K562 (cell line): ENCODE measurements around the gene ZNF48. TPM values are rescaled to one million over a fixed set of nuclear protein-coding genes. Genes with fewer than 3 reads are reported as not detected.

Experiments used
- ARID3A ChIP-seq: IDR thresholded peaks from 2 replicates; pipeline ENCODE4 v1.6.1; 2012; ENCODE audit warnings: low read depth, low read length, improper control_type of control experiment, borderline replicate concordance
- E2F4 ChIP-seq: sonication (generic); formaldehyde crosslinking; IDR thresholded peaks from 2 replicates; pipeline ENCODE4 v1.8.0; 2022; ENCODE audit warnings: mild to moderate bottlenecking, low read depth, missing genetic modification reagents
- EP400 ChIP-seq: fragments of 450-650 bp; IDR thresholded peaks from 2 replicates; pipeline ENCODE4 v1.6.1; 2017; ENCODE audit warnings: antibody characterized with exemption, mild to moderate bottlenecking, moderate library complexity
- FUS ChIP-seq: fragments of 200-400 bp; formaldehyde crosslinking; optimal IDR thresholded peaks from 2 replicates; pipeline ENCODE3; 2017; ENCODE audit warnings: low read depth, low read length
- HDAC3 ChIP-seq: fragments of 450-650 bp; IDR thresholded peaks from 2 replicates; pipeline ENCODE4 v1.6.1; 2018; ENCODE audit warnings: borderline replicate concordance, mild to moderate bottlenecking, moderate library complexity; ENCODE audit not compliant: partially characterized antibody
- HEY1 ChIP-seq: fragments of 250-450 bp; sonication (Bioruptor Pico); IDR thresholded peaks from 2 replicates; pipeline ENCODE4 v1.5.0; 2020; ENCODE audit warnings: mild to moderate bottlenecking, moderate library complexity, borderline replicate concordance
- HMGN3 ChIP-seq: IDR thresholded peaks from 2 replicates; pipeline ENCODE4 v1.6.1; 2011; ENCODE audit warnings: borderline replicate concordance, low read depth, mild to moderate bottlenecking, mixed read lengths, low read length; ENCODE audit not compliant: insufficient read length; ENCODE audit errors: extremely low read depth
- KDM4B ChIP-seq, 2 experiments: fragments of 450-650 bp in 1 of 2; sonication (generic) in 1 of 2; IDR thresholded peaks; 2 replicates each; pipeline ENCODE4 v1.6.1; 2016 to 2017; ENCODE audit warnings: borderline replicate concordance in 2 of 2, antibody characterized with exemption in 1 of 2, low read depth in 1 of 2, mild to moderate bottlenecking in 1 of 2
- MEF2D ChIP-seq: conservative IDR thresholded peaks from 2 replicates; pipeline ENCODE4 v1.6.1; 2016; ENCODE audit warnings: low read depth, missing genetic modification characterization, missing compliant biosample characterization
- MLX ChIP-seq, 2 experiments: fragments of 450-650 bp in 1 of 2; sonication (generic) in 1 of 2; formaldehyde crosslinking; conservative IDR thresholded peaks; 2 replicates each; pipeline versions ENCODE4 v1.4.0 to v1.8.1; 2020 to 2022; ENCODE audit warnings: mild to moderate bottlenecking in 1 of 2, missing genetic modification reagents in 1 of 2
- MXI1 ChIP-seq: IDR thresholded peaks from 2 replicates; pipeline ENCODE4 v1.6.1; 2011; ENCODE audit warnings: low read depth, mild to moderate bottlenecking, improper control_type of control experiment, low read length
- OTX1 ChIP-seq: fragments of 450-650 bp; formaldehyde crosslinking; IDR thresholded peaks from 2 replicates; pipeline ENCODE4 v1.4.0; 2022; ENCODE audit warnings: mild to moderate bottlenecking
- TGIF2 ChIP-seq: sonication (generic); formaldehyde crosslinking; IDR thresholded peaks from 2 replicates; pipeline ENCODE4 v1.8.1; 2022; ENCODE audit warnings: mild to moderate bottlenecking, missing genetic modification reagents, moderate library complexity
- TRIM24 ChIP-seq, 2 experiments: fragments of 450-650 bp; IDR thresholded peaks; 2 replicates each; pipeline ENCODE4 v1.6.1; 2016
- USF1 ChIP-seq: sonication (generic); formaldehyde crosslinking; IDR thresholded peaks from 2 replicates; pipeline ENCODE4 v1.9.0; 2022; ENCODE audit warnings: mild to moderate bottlenecking, missing genetic modification reagents
- ZFPM2 ChIP-seq: fragments of 250-450 bp; sonication (Bioruptor Pico); IDR thresholded peaks from 2 replicates; pipeline ENCODE4 v1.5.1; 2022; ENCODE audit warnings: mild to moderate bottlenecking
- polyA plus RNA-seq, 8 experiments: library from polyadenylated mRNA; depleted of rRNA in 4 of 8; stranded (reverse) in 5 of 8; unstranded in 3 of 8; fragments of >200 nt; fragmentation: Nextera tagmentation in 2 of 8; fragmentation: Illumina TruSeq in 1 of 8; extraction: Ambion mirVana in 2 of 8; extraction: Trizol in 1 of 8; gene quantifications; 2 replicates each; pipeline versions ENCODE4 v1.2.1 to v1.2.3, GENCODE V29; 2011 to 2014; ENCODE audit warnings: inconsistent platforms in 1 of 8, missing spikeins in 1 of 8
- total RNA-seq, 7 experiments: library from RNA; depleted of rRNA in 6 of 7; stranded (reverse); fragments of >200 nt in 6 of 7; fragmentation: Illumina TruSeq in 2 of 7; extraction: Trizol in 2 of 7; gene quantifications; 2 replicates each; pipeline versions ENCODE4 v1.2.1 to v1.2.3, GENCODE V29; 2011 to 2021; ENCODE audit warnings: low replicate concordance in 1 of 7
- TF ChIP-seq, protein P1 (sequence below), 2 experiments: IDR thresholded peaks in 1 of 2; conservative IDR thresholded peaks in 1 of 2; 2 replicates each; pipeline ENCODE4 v1.6.1; 2016; ENCODE audit warnings: low read depth in 2 of 2, mild to moderate bottlenecking in 1 of 2, missing compliant biosample characterization in 1 of 2, missing genetic modification characterization in 1 of 2, moderate library complexity in 1 of 2
- TF ChIP-seq, protein P2 (sequence below): sonication (generic); formaldehyde crosslinking; IDR thresholded peaks from 2 replicates; pipeline ENCODE4 v1.8.0; 2023; ENCODE audit warnings: mild to moderate bottlenecking, missing genetic modification reagents

ZNF48 gene
- total and polyA plus RNA-seq, 9 of the 15 experiments (the other 6 are each of a cell fraction or from before 2014, with no cell fraction given), result 0.38 to 11.6 (median 4.7) TPM

- TF ChIP-seq, protein P1, sequence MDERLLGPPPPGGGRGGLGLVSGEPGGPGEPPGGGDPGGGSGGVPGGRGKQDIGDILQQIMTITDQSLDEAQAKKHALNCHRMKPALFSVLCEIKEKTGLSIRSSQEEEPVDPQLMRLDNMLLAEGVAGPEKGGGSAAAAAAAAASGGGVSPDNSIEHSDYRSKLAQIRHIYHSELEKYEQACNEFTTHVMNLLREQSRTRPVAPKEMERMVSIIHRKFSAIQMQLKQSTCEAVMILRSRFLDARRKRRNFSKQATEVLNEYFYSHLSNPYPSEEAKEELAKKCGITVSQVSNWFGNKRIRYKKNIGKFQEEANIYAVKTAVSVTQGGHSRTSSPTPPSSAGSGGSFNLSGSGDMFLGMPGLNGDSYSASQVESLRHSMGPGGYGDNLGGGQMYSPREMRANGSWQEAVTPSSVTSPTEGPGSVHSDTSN (CRISPR knock-in tag; IDR thresholded peaks at IDR 0.05; ENCODE audit: low read depth), result no peak
- TF ChIP-seq, protein P1 (tag; conservative IDR thresholded peaks at IDR 0.05; ENCODE audit: low read depth), result no peak
- TF ChIP-seq MXI1, result no peak
- no peak for TF ChIP-seq HDAC3
- TF ChIP-seq MEF2D (tag), result peak; percentile 30; the same call in 1 of the 2 replicates
- TF ChIP-seq KDM4B (IDR thresholded peaks at IDR 0.05; ENCODE audit: borderline replicate concordance in 2 of 2, low read depth in 1 of 2), result no peak
- TF ChIP-seq FUS, result no peak
- peak; percentile 63; the same call in 1 of the 2 replicates for TF ChIP-seq EP400
- peak; percentile 36 to 74; a peak in 3 of 4 replicates for TF ChIP-seq TRIM24 (IDR thresholded peaks at IDR 0.05)
- TF ChIP-seq OTX1 (CRISPR knock-in tag), result no peak
- TF ChIP-seq, protein P2, sequence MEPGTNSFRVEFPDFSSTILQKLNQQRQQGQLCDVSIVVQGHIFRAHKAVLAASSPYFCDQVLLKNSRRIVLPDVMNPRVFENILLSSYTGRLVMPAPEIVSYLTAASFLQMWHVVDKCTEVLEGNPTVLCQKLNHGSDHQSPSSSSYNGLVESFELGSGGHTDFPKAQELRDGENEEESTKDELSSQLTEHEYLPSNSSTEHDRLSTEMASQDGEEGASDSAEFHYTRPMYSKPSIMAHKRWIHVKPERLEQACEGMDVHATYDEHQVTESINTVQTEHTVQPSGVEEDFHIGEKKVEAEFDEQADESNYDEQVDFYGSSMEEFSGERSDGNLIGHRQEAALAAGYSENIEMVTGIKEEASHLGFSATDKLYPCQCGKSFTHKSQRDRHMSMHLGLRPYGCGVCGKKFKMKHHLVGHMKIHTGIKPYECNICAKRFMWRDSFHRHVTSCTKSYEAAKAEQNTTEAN (CRISPR knock-in tag), result no peak
- no peak for TF ChIP-seq HMGN3
- no peak for TF ChIP-seq USF1 (CRISPR knock-in tag)
- TF ChIP-seq HEY1 (CRISPR knock-in tag), result no peak
- no peak for TF ChIP-seq MLX (CRISPR knock-in tag; conservative IDR thresholded peaks at IDR 0.05)
- no peak for TF ChIP-seq ARID3A
- no peak for TF ChIP-seq ZFPM2 (CRISPR knock-in tag)
- TF ChIP-seq TGIF2 (CRISPR knock-in tag), result no peak
- TF ChIP-seq E2F4 (CRISPR knock-in tag), result no peak
Measured at GRCh38 chr16:30381291-30382041, 13.8 kb upstream of the ZNF48 start (continued).
